Measurements from ENCODE around the gene THRA. TPM values are rescaled to one million over a fixed set of nuclear protein-coding genes. Genes with fewer than 3 reads are reported as not detected.
A peak's percentile ranks its signal among the peaks of the same experiment; 100 is the strongest.

The THRA gene, protein sequence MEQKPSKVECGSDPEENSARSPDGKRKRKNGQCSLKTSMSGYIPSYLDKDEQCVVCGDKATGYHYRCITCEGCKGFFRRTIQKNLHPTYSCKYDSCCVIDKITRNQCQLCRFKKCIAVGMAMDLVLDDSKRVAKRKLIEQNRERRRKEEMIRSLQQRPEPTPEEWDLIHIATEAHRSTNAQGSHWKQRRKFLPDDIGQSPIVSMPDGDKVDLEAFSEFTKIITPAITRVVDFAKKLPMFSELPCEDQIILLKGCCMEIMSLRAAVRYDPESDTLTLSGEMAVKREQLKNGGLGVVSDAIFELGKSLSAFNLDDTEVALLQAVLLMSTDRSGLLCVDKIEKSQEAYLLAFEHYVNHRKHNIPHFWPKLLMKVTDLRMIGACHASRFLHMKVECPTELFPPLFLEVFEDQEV
- total RNA-seq, result 16.0 and 23.8 TPM in 2 replicates

DNA sequence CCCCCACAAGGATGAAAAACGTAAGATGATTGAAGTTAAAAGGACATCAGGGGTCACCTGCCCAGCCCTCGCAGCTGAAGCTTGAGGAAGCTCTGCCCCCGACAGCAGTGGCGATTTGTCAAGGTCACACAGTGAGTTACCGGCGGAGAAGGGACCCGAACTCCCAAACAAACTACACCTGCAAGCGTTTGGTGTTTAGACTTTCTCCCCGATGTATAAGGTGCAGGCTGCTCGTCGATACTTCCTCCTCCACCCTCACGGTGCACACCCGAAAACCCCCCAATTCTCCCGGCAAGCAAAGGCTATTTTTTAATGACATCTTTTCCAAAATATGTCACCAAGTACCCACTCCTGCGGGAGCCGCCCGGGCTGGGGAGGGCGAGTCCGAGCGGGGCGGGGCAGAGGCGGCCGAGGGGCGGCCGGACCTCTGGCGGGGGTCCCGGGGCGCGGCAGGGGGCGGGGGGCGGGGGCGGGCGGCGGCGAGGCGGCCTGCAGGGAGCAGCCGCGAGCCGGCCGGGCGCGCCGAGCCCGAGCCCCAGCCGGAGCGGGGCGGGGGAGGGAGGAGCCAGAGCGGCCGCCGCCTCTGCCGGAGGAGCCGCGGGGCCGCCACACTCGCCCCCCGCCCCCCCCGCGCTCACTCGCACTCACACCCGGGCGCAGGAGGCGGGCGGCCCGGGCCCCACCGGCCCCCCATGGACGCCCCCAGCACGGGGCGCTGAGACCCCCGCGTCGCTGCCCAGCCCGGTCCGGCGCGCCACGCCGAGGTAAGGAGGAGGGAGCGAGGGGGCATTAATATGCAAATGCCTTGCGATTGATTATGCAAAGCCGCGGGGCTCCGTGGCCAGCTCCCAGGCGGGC lies at the start of gene THRA:
Gene THRA (plus strand): TSS at position 637 of the 858 bp plus-strand sequence. CDS start 11,524 bp downstream, outside the sequence.

DNA sequence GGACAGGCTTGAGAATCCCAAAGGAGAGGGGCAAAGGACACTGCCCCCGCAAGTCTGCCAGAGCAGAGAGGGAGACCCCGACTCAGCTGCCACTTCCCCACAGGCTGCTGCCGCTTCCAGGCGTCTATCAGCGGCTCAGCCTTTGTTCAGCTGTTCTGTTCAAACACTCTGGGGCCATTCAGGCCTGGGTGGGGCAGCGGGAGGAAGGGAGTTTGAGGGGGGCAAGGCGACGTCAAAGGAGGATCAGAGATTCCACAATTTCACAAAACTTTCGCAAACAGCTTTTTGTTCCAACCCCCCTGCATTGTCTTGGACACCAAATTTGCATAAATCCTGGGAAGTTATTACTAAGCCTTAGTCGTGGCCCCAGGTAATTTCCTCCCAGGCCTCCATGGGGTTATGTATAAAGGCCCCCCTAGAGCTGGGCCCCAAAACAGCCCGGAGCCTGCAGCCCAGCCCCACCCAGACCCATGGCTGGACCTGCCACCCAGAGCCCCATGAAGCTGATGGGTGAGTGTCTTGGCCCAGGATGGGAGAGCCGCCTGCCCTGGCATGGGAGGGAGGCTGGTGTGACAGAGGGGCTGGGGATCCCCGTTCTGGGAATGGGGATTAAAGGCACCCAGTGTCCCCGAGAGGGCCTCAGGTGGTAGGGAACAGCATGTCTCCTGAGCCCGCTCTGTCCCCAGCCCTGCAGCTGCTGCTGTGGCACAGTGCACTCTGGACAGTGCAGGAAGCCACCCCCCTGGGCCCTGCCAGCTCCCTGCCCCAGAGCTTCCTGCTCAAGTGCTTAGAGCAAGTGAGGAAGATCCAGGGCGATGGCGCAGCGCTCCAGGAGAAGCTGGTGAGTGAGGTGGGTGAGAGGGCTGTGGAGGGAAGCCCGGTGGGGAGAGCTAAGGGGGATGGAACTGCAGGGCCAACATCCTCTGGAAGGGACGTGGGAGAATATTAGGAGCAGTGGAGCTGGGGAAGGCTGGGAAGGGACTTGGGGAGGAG lies 47.5 kb upstream of the THRA start, which contains the start of gene CSF3:
Gene CSF3 (plus strand): TSS at position 436 of the 993 bp plus-strand sequence. CDS start 35 bp downstream, at position 471.

DNA sequence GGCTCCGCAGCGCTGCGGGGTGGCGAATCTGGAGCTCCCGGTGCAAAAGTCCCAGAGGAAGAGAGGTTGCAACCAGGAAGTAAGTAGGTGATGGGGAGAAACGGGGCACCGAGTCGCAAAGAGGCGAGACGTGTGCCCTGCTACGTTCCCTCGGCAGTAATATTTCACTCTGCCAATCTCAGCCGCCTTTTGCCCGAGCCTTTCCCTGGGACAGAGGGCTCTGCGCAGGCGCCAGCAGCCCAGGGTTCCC lies 37.6 kb downstream of the THRA start, which contains the start of gene NR1D1:
Gene NR1D1 (minus strand): TSS at position 171 of the 250 bp plus-strand sequence. CDS start 495 bp downstream, outside the sequence.

DNA sequence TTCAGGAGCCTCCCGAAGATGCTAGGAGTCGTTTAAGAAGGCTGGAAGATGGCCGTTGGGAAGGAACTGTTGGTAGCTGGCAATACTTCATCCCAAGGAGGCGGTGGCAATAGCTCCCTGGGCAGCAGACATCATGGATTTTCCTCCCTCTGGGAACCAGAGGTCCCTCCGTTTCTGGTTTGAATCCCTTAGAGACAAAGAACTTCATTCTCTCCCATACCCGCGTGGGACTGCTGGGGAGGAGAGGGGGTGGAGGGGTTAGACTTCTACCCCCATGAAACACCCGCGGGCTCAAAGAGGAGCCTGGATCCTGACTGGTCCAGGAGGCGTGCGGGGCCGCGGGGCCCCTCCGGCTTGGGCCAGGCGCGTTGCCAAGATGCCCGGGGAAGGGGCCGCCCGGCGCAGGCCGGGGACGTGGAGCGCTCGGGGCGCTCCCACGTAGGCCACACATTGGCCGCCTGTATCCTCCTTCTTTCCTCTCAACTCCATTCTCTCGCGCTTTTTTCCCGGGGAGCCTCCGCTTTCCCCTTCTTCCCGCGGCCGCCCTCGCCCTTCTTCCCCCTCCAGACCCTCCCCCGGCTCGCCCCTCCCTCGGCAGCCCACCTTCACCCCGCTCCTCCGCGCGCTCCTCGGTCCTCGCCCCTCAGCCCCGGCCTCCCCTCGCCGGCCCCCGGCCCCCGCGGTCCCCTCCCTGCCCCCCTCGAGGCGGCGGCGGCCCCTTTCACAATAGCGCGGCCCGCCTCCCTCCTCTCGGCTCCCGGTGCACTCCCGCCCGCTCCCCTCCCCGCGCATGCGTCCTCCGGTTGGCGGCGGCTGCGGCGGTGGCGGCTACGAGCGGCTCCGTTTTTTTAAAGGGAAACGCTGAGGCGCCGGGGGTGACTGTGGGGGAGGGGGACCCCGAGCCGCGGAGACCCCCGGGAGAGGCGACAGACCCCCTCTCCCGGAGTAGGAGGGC lies 58.7 kb downstream of the THRA start, which contains the start of gene MSL1:
Gene MSL1 (plus strand): TSS at position 791 of the 955 bp plus-strand sequence. CDS start 642 bp downstream, outside the sequence.

Small RNA genes within 50 kb of the gene (small RNA-seq; reads per million reads assigned to genes)
- gene SNORD124, result 621 reads per million, percentile 99 among the genes with 10 or more reads in this experiment

Other genes starting within 250 kb of the THRA start
- not detected in 2 replicates for gene IKZF3, start 198.7 kb upstream of the THRA start, total RNA-seq
- not detected in 2 replicates for gene ZPBP2, start 194.8 kb upstream of the THRA start, total RNA-seq
- 3.9 and 4.0 TPM in 2 replicates for gene GSDMB, start 144.3 kb upstream of the THRA start, total RNA-seq
- gene ORMDL3, start 135.4 kb upstream of the THRA start, total RNA-seq, result 14.9 and 19.3 TPM in 2 replicates
- gene LRRC3C, start 135.2 kb upstream of the THRA start, total RNA-seq, result not detected in 2 replicates
- gene GSDMA, start 100.0 kb upstream of the THRA start, total RNA-seq, result not detected in 2 replicates
- gene PSMD3, start 82.2 kb upstream of the THRA start, total RNA-seq, result 125 and 151 TPM in 2 replicates
- gene CSF3, start 47.5 kb upstream of the THRA start, total RNA-seq, result 0.80 and 8.0 TPM in 2 replicates
- gene MED24, start 8.6 kb upstream of the THRA start, total RNA-seq, result 89.2 and 107 TPM in 2 replicates
- 2.1 and 2.6 TPM in 2 replicates for gene NR1D1, start 37.6 kb downstream of the THRA start, total RNA-seq
- gene MSL1, start 59.0 kb downstream of the THRA start, total RNA-seq, result 88.1 and 101 TPM in 2 replicates
- 61.0 and 67.9 TPM in 2 replicates for gene CASC3, start 77.6 kb downstream of the THRA start, total RNA-seq
- gene RAPGEFL1, start 114.5 kb downstream of the THRA start, total RNA-seq, result 3.2 and 3.8 TPM in 2 replicates
- gene WIPF2, start 156.3 kb downstream of the THRA start, total RNA-seq, result 12.4 and 14.2 TPM in 2 replicates
- 53.5 and 53.7 TPM in 2 replicates for gene CDC6, start 224.9 kb downstream of the THRA start, total RNA-seq
- gene RARA, start 246.2 kb downstream of the THRA start, total RNA-seq, result 18.5 and 21.0 TPM in 2 replicates